NOMO-1 treated with DMSO at 0.1 percent for 48 hours (cell line): ENCODE measurements around the gene CCM2.

ENCODE experiments used
- DNase-seq: peaks from one replicate; lab custom pipeline; 2025; ENCODE audit not compliant: unreplicated experiment; lab: John Stamatoyannopoulos, UW

The CCM2 gene

DNA sequence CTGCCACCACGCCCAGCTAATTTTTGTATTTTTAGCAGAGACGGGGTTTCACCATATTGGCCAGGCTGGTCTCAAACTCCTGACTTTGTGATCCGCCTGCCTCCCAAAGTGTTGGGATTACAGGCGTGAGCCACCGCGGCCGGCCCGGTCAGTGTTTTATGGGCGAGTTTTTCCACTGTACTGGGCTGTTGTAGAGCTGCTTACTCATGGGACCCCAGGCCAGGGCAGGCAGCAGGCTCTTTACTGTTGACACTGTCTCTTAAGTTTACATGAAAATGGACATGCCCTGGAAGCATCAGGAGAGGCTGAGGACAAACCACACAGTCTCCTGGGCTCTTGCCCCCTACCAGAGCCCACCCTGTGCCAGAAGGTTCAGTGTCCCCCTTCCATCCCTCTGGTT lies 77.6 kb downstream of the CCM2 start:
- no peak for DNase-seq

DNA sequence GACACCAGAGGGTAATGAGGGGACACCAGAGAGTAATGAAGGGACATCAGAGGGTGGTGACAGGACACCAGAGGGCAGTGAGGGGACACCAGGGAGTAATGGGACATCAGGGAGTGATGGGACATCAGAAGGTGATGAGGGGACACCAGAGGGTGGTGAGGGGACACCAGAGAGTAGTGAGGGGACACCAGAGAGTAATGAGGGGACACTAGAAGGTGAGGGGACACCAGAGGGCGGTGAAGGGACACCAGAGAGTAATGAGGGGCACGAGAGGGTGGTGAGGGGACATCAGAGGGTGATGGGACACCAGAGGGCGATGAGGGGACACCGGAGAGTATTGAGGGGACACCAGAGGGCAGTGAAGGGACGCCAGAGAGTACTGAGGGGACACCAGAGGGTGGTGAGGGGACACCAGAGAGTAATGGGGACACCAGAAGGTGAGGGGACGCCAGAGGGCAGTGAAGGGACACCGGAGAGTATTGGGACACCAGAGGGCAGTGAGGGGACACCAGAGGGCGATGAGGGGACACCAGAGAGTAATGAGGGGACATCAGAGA lies 78.2 kb downstream of the CCM2 start:
- DNase-seq, result no peak

GRCh38 chr7:45080265-45080957 lies 80.4 kb downstream of the CCM2 start:
- DNase-seq, result no peak

- DNase-seq, result no peak
Observed at GRCh38 chr7:45080958-45081669, 81.1 kb downstream of the CCM2 start.

DNA sequence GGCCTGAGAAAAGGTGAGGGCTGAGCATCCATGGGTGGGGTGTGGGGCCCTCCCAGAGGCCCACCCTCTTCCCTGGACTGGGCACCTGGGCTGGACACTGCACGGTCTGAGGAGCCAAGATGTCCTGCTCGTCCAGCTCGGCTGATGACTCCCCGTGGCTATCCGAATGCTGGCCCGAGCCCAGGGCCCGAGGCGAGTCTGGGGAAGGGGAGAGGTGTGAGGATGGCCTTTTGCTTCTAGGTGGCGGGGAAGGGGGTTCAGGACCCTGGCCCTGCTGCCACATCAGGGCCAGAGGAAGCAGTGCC lies 81.6 kb downstream of the CCM2 start:
- DNase-seq, result no peak

DNA sequence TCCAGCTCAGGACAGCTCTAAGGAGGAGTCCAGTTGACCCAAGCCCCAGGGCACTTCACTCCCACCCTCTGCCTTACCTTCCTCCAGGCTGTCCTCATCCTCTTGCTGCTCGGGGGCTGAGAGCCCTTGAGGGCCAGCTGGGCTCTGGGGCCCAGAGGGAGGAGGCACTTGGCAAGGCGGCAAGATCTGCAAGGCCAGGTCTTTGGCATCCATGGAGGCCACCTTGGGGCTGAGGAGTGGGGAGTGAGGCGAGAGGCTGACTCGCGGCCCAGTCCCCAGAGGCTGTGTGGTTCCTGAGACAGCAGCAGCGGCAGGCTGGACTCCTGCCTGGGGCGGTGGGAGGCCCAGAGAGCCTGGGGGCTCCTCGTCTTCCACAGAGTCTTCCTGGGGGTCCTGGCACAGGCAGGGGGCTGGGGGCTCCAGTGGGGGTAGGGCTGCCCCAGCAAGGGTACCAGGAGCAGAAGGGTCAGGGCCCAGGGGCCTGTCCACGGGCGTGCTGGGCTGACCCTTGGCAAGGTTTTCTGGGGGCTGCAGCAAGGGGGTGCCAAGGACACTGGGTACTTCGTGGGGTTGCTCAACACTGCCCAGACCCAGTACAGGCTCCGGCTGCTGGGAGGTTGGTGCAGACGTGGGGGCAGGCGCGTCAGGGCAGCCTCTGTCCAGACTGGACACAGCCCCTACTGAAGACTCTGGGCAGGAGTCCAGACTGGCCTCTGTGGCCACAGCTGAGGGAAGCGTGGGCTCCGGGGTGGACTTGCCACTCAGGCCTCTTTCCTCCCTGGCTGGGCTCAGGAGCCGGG lies 82.2 kb downstream of the CCM2 start:
- DNase-seq, result no peak

DNA sequence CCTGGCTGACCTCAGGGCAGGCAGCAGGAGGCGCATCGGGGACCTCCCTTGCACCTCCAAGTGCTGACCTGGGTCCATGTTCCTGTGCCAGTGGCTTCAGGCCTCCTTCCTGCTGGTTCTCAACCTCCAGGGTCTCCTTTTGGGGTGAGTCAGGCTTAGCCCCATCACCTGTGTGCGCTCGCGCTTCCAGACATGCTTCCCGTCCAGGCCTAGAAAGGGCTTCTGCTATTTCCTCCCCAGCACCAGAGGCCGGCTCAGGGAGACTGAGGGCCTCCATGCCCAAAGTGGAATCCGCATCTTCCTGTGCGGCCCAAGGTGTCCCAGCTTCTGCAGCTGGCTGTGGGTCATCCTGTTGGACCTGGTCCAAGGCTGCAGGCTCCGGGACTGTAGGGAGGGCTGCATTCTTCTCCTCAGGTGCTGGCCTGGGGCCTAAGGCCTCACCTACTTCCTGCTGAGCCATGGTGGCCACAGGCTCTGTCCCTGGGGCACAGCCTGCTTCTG lies 82.9 kb downstream of the CCM2 start:
- no peak for DNase-seq

- DNase-seq, result no peak
Observed at GRCh38 chr7:45084336-45084735, 84.3 kb downstream of the CCM2 start.

GRCh38 chr7:45084901-45085618 lies 85.1 kb downstream of the CCM2 start:
- no peak for DNase-seq

GRCh38 chr7:45085619-45086200 lies 85.7 kb downstream of the CCM2 start:
- DNase-seq, result no peak

GRCh38 chr7:45086331-45087065 lies 86.5 kb downstream of the CCM2 start:
- no peak for DNase-seq

DNA sequence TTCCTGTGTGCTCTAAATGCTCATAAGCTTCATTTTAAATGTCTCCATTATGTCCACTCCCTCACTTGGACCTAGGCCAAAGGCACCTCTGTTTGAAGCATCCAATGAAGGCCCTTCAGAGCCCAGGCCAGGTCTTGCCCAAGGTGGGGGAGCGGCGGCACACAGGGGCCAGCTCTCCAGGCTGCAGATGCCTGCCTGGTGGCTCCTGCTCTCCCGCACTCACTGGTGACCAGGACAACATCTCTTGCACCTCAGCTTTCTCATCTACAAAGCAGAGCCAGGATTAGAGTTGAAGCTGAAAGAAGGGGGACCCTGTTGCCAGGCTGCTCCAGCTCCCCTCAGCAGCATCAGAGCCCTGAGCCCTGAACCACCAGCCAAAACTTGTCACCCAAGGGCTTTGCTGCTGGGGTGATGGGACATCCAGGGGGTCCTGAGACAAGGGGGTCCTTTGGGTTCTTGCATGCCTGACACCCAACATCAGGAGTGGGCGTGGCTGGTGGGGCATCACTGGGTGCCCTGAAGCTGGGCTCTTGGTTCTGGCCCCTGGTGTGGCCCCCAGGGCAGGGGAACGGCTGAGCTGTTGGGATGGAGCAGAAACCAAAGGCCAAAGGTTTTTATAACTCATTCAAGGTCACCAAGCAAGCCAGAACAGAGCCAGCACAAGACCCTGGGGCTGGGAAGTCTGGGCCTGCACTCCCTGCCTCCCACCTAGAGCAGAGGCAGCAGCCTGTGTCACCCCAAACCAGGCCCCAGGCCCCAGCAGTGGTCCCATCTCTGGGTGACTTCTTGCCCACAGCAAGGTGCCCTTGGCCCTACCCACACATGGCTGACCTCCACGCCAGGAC lies 87.5 kb downstream of the CCM2 start:
- no peak for DNase-seq

GRCh38 chr7:45088146-45088701 lies 88.2 kb downstream of the CCM2 start:
- no peak for DNase-seq

GRCh38 chr7:45088821-45089340 lies 88.9 kb downstream of the CCM2 start, which contains the start of gene NACAD:
Gene NACAD, minus strand, starts transcription at chr7:45088969. Its CDS starts 75 bp downstream, at chr7:45088894.
- DNase-seq, result no peak

DNA sequence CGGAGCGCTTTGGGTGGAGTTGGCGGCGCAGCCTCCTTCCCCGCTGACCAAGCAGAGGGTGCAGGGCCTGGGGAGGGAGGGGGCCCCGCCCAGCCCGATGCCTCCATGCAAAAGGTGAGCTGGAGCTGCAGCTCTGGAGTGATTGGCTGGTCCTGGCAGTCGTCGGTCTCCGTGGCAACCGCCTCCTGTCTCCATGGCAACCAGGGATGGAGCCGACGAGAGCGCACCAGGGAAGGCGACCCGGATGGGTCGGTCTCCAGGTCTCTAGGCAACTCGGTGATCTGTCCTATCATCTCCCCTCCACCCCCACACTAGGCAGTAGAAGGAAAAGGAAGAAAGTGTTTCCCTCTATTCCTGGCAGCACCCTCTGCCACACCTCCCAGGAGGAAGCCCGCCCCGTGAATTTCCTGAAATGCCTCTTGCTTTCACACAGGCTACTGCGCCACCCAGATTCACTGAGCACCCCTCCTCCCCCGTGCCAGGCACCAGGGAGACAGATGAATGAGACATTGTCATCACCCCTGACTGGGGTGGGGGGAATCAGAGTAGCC lies 89.4 kb downstream of the CCM2 start:
- no peak for DNase-seq

DNA sequence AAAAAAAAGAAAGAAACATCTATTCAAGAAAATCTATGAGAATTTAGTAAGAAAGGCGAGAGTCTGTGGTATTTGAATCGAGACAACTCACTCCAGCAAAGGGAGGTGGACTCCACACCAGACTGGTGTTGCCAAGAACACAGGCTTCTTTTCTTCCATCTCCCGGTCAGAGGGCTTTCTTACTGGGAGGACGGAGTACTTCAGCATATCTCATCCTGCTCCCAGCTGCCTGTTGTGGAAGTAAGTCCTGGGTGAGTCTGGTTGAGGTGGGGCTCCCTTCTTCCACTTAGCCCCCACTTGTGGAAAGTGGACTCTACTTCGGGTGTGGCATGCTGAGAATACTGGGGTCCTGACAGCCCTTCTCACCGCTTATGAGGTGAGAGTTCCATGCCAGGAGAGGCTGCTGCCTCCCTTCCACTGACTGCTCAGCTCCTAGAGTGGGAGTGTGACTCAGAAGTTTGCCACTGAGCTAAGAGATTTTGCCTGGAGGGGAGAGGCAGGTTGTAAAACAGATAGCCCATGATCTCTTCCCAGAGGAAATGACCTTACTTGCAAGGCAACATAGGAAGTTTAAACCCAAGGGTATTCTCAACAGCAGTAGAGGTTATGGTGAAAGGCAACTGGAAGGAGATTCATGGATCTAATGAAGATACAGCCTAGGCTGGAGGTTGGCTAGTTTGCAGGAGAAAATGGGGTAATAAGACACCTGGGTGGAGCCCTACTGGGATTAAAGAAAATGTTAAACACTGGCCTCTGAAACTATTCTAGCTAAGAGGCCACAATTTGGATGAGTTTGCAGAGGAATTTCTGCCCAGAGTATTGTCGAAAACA lies 92.3 kb downstream of the CCM2 start:
- no peak for DNase-seq

- no peak for DNase-seq
Observed at GRCh38 chr7:45092931-45093235, 92.9 kb downstream of the CCM2 start.
